Stimulated activated naive CD8-positive, alpha-beta T cell treated with anti-CD3 and anti-CD28 coated beads, Interleukin-15, Interleukin-2, amounts not matched to agents 100 ng/mL and 50 ng/mL, for 24 hours (primary cell): ENCODE results near the gene SMARCB1.

Source experiments
- H3K27ac Mint-ChIP-seq: one replicate; pipeline ENCODE4 v1.8.0; 2021; ENCODE audit warnings: mild to moderate bottlenecking, mixed read lengths
- H3K27me3 Mint-ChIP-seq: one replicate; pipeline ENCODE4 v1.8.0; 2021; ENCODE audit warnings: mixed read lengths
- H3K36me3 Mint-ChIP-seq: one replicate; pipeline ENCODE4 v1.8.0; 2021; ENCODE audit warnings: low read depth, mixed read lengths
- H3K4me1 Mint-ChIP-seq: one replicate; pipeline ENCODE4 v1.8.0; 2021; ENCODE audit warnings: low read depth, mixed read lengths
- H3K4me3 Mint-ChIP-seq: one replicate; pipeline ENCODE4 v1.8.0; 2021; ENCODE audit warnings: mild to moderate bottlenecking, mixed read lengths
- H3K9me3 Mint-ChIP-seq: one replicate; pipeline ENCODE4 v1.8.0; 2021; ENCODE audit warnings: mixed read lengths

Gene SMARCB1

GRCh38 chr22:23823331-23823791, 36.6 kb downstream of the SMARCB1 start:
- Mint-ChIP-seq H3K27me3 (no peaks in the 10 kb centered on the region), H3K4me1 (peaks cover 16% of the 10 kb centered on the region), H3K4me3 (no peak overlapping the region), H3K9me3 (no peaks in the 10 kb centered on the region), H3K36me3 (peaks cover 45% of the 10 kb centered on the region), H3K27ac (no peak overlapping the region)

GRCh38 chr22:23824476-23825245, 37.9 kb downstream of the SMARCB1 start:
- no peak overlapping the region for H3K27ac Mint-ChIP-seq
- peaks cover 46% of the 10 kb centered on the region for H3K36me3 Mint-ChIP-seq
- no peaks in the 10 kb centered on the region for H3K27me3 Mint-ChIP-seq
- H3K9me3 Mint-ChIP-seq: no peaks in the 10 kb centered on the region
- no peak overlapping the region for H3K4me3 Mint-ChIP-seq
- H3K4me1 Mint-ChIP-seq: peaks cover 13% of the 10 kb centered on the region

GRCh38 chr22:23825246-23825905, 38.6 kb downstream of the SMARCB1 start:
- H3K9me3 Mint-ChIP-seq: no peaks in the 10 kb centered on the region
- no peaks in the 10 kb centered on the region for H3K27me3 Mint-ChIP-seq
- peaks cover 46% of the 10 kb centered on the region for H3K36me3 Mint-ChIP-seq
- no peak overlapping the region for H3K27ac Mint-ChIP-seq
- H3K4me1 Mint-ChIP-seq: peaks cover 7% of the 10 kb centered on the region
- no peak overlapping the region for H3K4me3 Mint-ChIP-seq

- Mint-ChIP-seq H3K36me3 (peaks cover 47% of the 10 kb centered on the region), H3K9me3 (no peaks in the 10 kb centered on the region), H3K4me3 (no peak overlapping the region), H3K27ac (peak overlapping the region; percentile 61), H3K27me3 (no peaks in the 10 kb centered on the region), H3K4me1 (no peaks in the 10 kb centered on the region)
Measured at GRCh38 chr22:23826510-23827350, 40.0 kb downstream of the SMARCB1 start.

GRCh38 chr22:23827351-23827995, 40.7 kb downstream of the SMARCB1 start:
- Mint-ChIP-seq H3K27ac (no peak overlapping the region), H3K36me3 (peaks cover 45% of the 10 kb centered on the region), H3K9me3 (no peaks in the 10 kb centered on the region)

GRCh38 chr22:23828800-23829680, 42.3 kb downstream of the SMARCB1 start:
- H3K27ac Mint-ChIP-seq: peak overlapping the region; percentile 42
- no peaks in the 10 kb centered on the region for H3K9me3 Mint-ChIP-seq
- no peaks in the 10 kb centered on the region for H3K4me1 Mint-ChIP-seq
- no peaks in the 10 kb centered on the region for H3K27me3 Mint-ChIP-seq
- peaks cover 36% of the 10 kb centered on the region for H3K36me3 Mint-ChIP-seq
- H3K4me3 Mint-ChIP-seq: no peak overlapping the region

More at GRCh38 chr22:23827351-23827995, 40.7 kb downstream of the SMARCB1 start:
- Mint-ChIP-seq H3K27me3 (no peaks in the 10 kb centered on the region), H3K4me3 (no peak overlapping the region), H3K4me1 (no peaks in the 10 kb centered on the region)

GRCh38 chr22:23829845-23830372, 43.1 kb downstream of the SMARCB1 start:
- H3K27me3 Mint-ChIP-seq: no peaks in the 10 kb centered on the region
- H3K27ac Mint-ChIP-seq: no peak overlapping the region
- peaks cover 36% of the 10 kb centered on the region for H3K36me3 Mint-ChIP-seq
- no peaks in the 10 kb centered on the region for H3K4me1 Mint-ChIP-seq
- H3K4me3 Mint-ChIP-seq: no peak overlapping the region
- H3K9me3 Mint-ChIP-seq: no peaks in the 10 kb centered on the region

- no peak overlapping the region for H3K27ac Mint-ChIP-seq
- H3K27me3 Mint-ChIP-seq: no peaks in the 10 kb centered on the region
- no peak overlapping the region for H3K4me3 Mint-ChIP-seq
- H3K9me3 Mint-ChIP-seq: no peaks in the 10 kb centered on the region
- H3K36me3 Mint-ChIP-seq: peaks cover 33% of the 10 kb centered on the region
- no peaks in the 10 kb centered on the region for H3K4me1 Mint-ChIP-seq
Measured at GRCh38 chr22:23831261-23831660, 44.5 kb downstream of the SMARCB1 start.

- Mint-ChIP-seq H3K9me3 (no peaks in the 10 kb centered on the region), H3K4me1 (peaks cover 3% of the 10 kb centered on the region), H3K4me3 (no peak overlapping the region), H3K36me3 (peaks cover 29% of the 10 kb centered on the region), H3K27me3 (no peaks in the 10 kb centered on the region), H3K27ac (no peak overlapping the region)
Measured at GRCh38 chr22:23831781-23832180, 45.0 kb downstream of the SMARCB1 start.

- H3K27me3 Mint-ChIP-seq: no peaks in the 10 kb centered on the region
- H3K9me3 Mint-ChIP-seq: no peaks in the 10 kb centered on the region
- peaks cover 6% of the 10 kb centered on the region for H3K4me1 Mint-ChIP-seq
- no peak overlapping the region for H3K27ac Mint-ChIP-seq
- peaks cover 29% of the 10 kb centered on the region for H3K36me3 Mint-ChIP-seq
- no peak overlapping the region for H3K4me3 Mint-ChIP-seq
Measured at GRCh38 chr22:23832226-23833016, 45.7 kb downstream of the SMARCB1 start.

- no peaks in the 10 kb centered on the region for H3K9me3 Mint-ChIP-seq
- H3K4me3 Mint-ChIP-seq: no peak overlapping the region
- no peak overlapping the region for H3K27ac Mint-ChIP-seq
- H3K36me3 Mint-ChIP-seq: peaks cover 29% of the 10 kb centered on the region
- H3K27me3 Mint-ChIP-seq: no peaks in the 10 kb centered on the region
- peaks cover 11% of the 10 kb centered on the region for H3K4me1 Mint-ChIP-seq
Measured at GRCh38 chr22:23833017-23833751, 46.4 kb downstream of the SMARCB1 start.

- Mint-ChIP-seq H3K4me1 (peaks cover 17% of the 10 kb centered on the region), H3K27ac (no peak overlapping the region), H3K9me3 (no peaks in the 10 kb centered on the region), H3K36me3 (peaks cover 25% of the 10 kb centered on the region), H3K27me3 (peaks cover under 1% of the 10 kb centered on the region), H3K4me3 (no peak overlapping the region)
Measured at GRCh38 chr22:23833911-23834317, 47.1 kb downstream of the SMARCB1 start.
